WTC11 (cell line): ENCODE results near the gene POLD4. TPM values are rescaled to one million over a fixed set of nuclear protein-coding genes. Genes with fewer than 3 reads are reported as not detected.

Source experiments
- ATAC-seq: fragments of 200-7000 bp; cut with Tn5 transposase; 2 replicates; pipeline ENCODE4 v1.10.0; 2021; ENCODE audit warnings: mild to moderate bottlenecking, moderate library complexity
- CTCF ChIA-PET: fragments of 300-600 bp; sonication (Branson Sonifier 250); formaldehyde crosslinking; loops from one replicate; lab custom pipeline; 2021; ENCODE audit warnings: antibody characterized with exemption; lab: Charles Lee
- POLR2A ChIA-PET: fragments of 350-600 bp; sonication (Branson Sonifier 250); formaldehyde crosslinking; loops from one replicate; lab custom pipeline; 2021; ENCODE audit warnings: antibody characterized with exemption; lab: Charles Lee
- DNase-seq: peaks from one replicate; pipeline ENCODE4 v3.0.0; 2021; ENCODE audit warnings: low spot score
- H3K27ac Mint-ChIP-seq: 2 replicates; pipeline ENCODE4 v1.8.0; 2021; ENCODE audit warnings: mixed read lengths
- H3K27me3 Mint-ChIP-seq: 2 replicates; pipeline ENCODE4 v1.8.0; 2021; ENCODE audit warnings: low read depth, mild to moderate bottlenecking, moderate library complexity, mixed read lengths
- H3K36me3 Mint-ChIP-seq: 2 replicates; pipeline ENCODE4 v1.8.0; 2021; ENCODE audit warnings: mixed read lengths
- H3K4me1 Mint-ChIP-seq: 2 replicates; pipeline ENCODE4 v1.8.0; 2022; ENCODE audit warnings: mixed read lengths
- H3K4me3 Mint-ChIP-seq: 2 replicates; pipeline ENCODE4 v1.8.0; 2021; ENCODE audit warnings: mild to moderate bottlenecking, moderate library complexity, mixed read lengths
- H3K9me3 Mint-ChIP-seq: 2 replicates; pipeline ENCODE4 v1.8.0; 2021; ENCODE audit warnings: mixed read lengths
- FOXJ3 ChIP-seq: sonication (generic); formaldehyde crosslinking; IDR thresholded peaks from 2 replicates; pipeline ENCODE4 v1.9.0; 2021; ENCODE audit warnings: missing genetic modification reagents, mild to moderate bottlenecking, borderline replicate concordance
- NFE2L1 ChIP-seq: sonication (generic); formaldehyde crosslinking; IDR thresholded peaks from 2 replicates; pipeline ENCODE4 v1.8.1; 2023; ENCODE audit warnings: missing genetic modification reagents
- SMAD4 ChIP-seq: sonication (generic); formaldehyde crosslinking; IDR thresholded peaks from 2 replicates; pipeline ENCODE4 v1.8.0; 2022; ENCODE audit warnings: mild to moderate bottlenecking, missing genetic modification reagents
- ZNF263 ChIP-seq: sonication (generic); formaldehyde crosslinking; IDR thresholded peaks from 2 replicates; pipeline ENCODE4 v1.8.1; 2022; ENCODE audit warnings: low read depth, mild to moderate bottlenecking, moderate library complexity, missing genetic modification reagents
- ZNF317 ChIP-seq: sonication (generic); formaldehyde crosslinking; IDR thresholded peaks from 2 replicates; pipeline ENCODE4 v1.8.1; 2023; ENCODE audit warnings: low read depth, mild to moderate bottlenecking, moderate library complexity, missing genetic modification reagents, borderline replicate concordance
- ZNF416 ChIP-seq: fragments of 250-450 bp; sonication (Bioruptor Pico); IDR thresholded peaks from 2 replicates; pipeline ENCODE4 v1.9.0; 2021; ENCODE audit warnings: mild to moderate bottlenecking, inconsistent platforms
- total RNA-seq: library from RNA; stranded (reverse); gene quantifications from 3 replicates; pipeline ENCODE4 v1.2.3, GENCODE V29; 2021
- TF ChIP-seq, protein P1 (sequence below): sonication (generic); formaldehyde crosslinking; IDR thresholded peaks from 2 replicates; pipeline ENCODE4 v1.8.0; 2022; ENCODE audit warnings: missing genetic modification reagents
- TF ChIP-seq, protein P2 (sequence below): sonication (generic); formaldehyde crosslinking; IDR thresholded peaks from 2 replicates; pipeline ENCODE4 v1.8.0; 2022; ENCODE audit warnings: mild to moderate bottlenecking, missing genetic modification reagents
- TF ChIP-seq, protein P3 (sequence below): sonication (generic); formaldehyde crosslinking; IDR thresholded peaks from 2 replicates; pipeline ENCODE4 v1.8.1; 2023; ENCODE audit warnings: mild to moderate bottlenecking, missing genetic modification reagents, moderate library complexity
- TF ChIP-seq, protein P4 (sequence below): sonication (generic); formaldehyde crosslinking; IDR thresholded peaks from 2 replicates; pipeline ENCODE4 v1.8.1; 2022; ENCODE audit warnings: mild to moderate bottlenecking, missing genetic modification reagents, moderate library complexity, borderline replicate concordance

Gene POLD4
- total RNA-seq, 1 experiment from 2014 or later: 30.3 TPM

DNA sequence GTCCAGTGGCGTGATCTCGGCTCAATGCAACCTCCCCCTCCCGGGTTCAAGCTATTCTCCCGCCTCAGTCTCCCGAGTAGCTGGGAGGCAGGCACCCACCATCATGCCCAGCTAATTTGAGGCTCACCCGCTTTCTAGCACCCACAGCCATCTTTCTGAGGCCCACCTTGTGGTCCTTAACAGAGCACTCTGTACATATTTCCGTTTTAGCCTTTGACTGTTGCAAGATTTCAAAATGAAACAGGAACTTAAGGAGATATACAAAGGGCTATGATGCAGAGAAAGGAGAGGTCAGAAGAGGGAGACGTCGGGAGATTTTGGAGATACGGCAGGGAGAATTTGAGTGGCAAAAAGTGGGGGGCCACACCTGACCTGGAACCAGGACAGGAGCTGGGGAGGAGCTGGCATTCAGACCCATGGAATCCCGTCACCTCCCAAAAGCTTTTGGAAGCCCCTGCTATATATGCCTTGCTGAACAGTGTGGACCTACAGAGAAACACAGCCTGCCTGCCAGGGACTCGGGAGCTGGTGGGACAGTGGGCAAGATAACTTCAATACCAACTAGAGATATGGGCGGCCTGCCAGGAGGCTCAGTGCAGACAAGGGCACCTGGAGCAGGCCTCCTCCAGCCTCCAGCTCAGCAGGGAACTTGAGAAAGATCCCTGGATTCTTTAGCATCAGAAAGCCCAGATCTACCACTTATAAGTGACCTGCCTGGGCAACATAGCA, 28.1 kb upstream of the POLD4 start (continued):
- TF ChIP-seq, protein P1, sequence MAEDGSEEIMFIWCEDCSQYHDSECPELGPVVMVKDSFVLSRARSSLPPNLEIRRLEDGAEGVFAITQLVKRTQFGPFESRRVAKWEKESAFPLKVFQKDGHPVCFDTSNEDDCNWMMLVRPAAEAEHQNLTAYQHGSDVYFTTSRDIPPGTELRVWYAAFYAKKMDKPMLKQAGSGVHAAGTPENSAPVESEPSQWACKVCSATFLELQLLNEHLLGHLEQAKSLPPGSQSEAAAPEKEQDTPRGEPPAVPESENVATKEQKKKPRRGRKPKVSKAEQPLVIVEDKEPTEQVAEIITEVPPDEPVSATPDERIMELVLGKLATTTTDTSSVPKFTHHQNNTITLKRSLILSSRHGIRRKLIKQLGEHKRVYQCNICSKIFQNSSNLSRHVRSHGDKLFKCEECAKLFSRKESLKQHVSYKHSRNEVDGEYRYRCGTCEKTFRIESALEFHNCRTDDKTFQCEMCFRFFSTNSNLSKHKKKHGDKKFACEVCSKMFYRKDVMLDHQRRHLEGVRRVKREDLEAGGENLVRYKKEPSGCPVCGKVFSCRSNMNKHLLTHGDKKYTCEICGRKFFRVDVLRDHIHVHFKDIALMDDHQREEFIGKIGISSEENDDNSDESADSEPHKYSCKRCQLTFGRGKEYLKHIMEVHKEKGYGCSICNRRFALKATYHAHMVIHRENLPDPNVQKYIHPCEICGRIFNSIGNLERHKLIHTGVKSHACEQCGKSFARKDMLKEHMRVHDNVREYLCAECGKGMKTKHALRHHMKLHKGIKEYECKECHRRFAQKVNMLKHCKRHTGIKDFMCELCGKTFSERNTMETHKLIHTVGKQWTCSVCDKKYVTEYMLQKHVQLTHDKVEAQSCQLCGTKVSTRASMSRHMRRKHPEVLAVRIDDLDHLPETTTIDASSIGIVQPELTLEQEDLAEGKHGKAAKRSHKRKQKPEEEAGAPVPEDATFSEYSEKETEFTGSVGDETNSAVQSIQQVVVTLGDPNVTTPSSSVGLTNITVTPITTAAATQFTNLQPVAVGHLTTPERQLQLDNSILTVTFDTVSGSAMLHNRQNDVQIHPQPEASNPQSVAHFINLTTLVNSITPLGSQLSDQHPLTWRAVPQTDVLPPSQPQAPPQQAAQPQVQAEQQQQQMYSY (CRISPR knock-in tag): no peak
- TF ChIP-seq ZNF317 (no peak), NFE2L1 (CRISPR knock-in tag) (no peak), ZNF416 (no peak)
- TF ChIP-seq, all 79 proteins: peak for 0

DNA sequence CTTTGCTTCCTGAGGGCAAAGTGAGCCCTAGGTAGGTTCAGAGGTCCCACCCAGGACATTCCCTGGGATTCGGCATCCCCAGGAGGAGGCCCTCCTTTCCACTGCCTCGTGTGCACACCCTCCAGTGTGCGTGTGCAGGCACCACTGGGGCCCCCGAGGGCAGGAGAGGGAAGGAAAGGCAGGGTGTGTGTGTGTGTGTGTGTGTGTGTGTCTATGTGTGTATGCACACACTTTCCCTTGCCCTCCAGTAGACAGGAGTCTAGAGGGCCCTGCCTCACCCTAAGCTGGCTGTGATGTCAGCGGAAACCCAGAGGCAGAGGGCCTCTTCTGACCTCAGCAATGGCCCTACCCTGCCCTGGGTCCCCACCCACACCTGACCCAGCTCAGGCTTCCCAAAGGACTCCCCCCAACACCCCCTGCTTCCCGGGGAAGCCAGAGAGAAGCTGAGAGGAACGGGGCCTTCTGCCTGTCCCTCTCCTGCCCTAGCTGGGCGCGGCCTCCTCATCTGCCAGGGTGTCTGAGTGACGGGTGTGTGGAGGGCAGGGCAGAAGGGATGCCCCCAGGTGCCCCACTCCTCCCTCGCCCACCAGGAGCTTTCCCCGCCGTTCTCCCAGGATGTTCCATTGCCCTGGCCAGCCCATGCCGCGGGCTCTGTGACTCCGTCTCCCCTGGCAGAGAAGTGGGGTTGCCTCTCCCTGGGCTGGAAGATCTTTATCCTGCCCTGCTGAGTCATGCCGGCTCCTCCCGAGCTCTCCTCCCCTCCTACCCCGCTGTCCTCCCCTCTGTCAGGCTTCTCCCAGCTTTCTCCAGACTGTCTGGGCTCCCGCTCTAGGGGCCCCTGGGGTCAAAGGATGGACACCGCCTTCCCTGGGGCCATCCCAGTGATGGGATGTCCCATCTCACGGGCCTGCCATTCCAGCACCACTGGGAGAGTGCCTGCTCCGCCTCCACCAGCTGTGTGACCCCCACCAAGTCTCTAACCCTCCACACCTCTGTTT, 26.0 kb upstream of the POLD4 start:
- no peak for ATAC-seq
- H3K4me1 Mint-ChIP-seq: peaks cover 28% of the 10 kb centered on the region

More for the DNA sequence above, 26.0 kb upstream of the POLD4 start:
- ChIA-PET POLR2A (interaction anchor here (1.2 kb wide), 1 partner anchor 10 kb away, joined by 3 read pairs; no protein-coding TSS in a partner anchor), CTCF (interaction anchor here (0.9 to 25.7 kb wide), 9 partner anchors 8 to 298 kb away, joined by 3 to 842 read pairs (median 38); partner anchors contain the start of genes CLCF1, POLD4 and RAD9A)
- peaks cover 68% of the 10 kb centered on the region for H3K27me3 Mint-ChIP-seq
- TF ChIP-seq, protein P2, sequence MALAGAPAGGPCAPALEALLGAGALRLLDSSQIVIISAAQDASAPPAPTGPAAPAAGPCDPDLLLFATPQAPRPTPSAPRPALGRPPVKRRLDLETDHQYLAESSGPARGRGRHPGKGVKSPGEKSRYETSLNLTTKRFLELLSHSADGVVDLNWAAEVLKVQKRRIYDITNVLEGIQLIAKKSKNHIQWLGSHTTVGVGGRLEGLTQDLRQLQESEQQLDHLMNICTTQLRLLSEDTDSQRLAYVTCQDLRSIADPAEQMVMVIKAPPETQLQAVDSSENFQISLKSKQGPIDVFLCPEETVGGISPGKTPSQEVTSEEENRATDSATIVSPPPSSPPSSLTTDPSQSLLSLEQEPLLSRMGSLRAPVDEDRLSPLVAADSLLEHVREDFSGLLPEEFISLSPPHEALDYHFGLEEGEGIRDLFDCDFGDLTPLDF (CRISPR knock-in tag): no peak
- TF ChIP-seq, protein P1 (CRISPR knock-in tag): no peak
- TF ChIP-seq ZNF263 (CRISPR knock-in tag) (0 out of 2 replicates have a peak, but pooled peaks have one; percentile 39), FOXJ3 (no peak), SMAD4 (CRISPR knock-in tag) (no peak)
- TF ChIP-seq, protein P3, sequence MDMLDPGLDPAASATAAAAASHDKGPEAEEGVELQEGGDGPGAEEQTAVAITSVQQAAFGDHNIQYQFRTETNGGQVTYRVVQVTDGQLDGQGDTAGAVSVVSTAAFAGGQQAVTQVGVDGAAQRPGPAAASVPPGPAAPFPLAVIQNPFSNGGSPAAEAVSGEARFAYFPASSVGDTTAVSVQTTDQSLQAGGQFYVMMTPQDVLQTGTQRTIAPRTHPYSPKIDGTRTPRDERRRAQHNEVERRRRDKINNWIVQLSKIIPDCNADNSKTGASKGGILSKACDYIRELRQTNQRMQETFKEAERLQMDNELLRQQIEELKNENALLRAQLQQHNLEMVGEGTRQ (CRISPR knock-in tag): no peak
- TF ChIP-seq, protein P4, sequence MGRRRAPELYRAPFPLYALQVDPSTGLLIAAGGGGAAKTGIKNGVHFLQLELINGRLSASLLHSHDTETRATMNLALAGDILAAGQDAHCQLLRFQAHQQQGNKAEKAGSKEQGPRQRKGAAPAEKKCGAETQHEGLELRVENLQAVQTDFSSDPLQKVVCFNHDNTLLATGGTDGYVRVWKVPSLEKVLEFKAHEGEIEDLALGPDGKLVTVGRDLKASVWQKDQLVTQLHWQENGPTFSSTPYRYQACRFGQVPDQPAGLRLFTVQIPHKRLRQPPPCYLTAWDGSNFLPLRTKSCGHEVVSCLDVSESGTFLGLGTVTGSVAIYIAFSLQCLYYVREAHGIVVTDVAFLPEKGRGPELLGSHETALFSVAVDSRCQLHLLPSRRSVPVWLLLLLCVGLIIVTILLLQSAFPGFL (CRISPR knock-in tag): no peak
- no peak for DNase-seq
- no peak overlapping the region for H3K4me3 Mint-ChIP-seq
- H3K27ac Mint-ChIP-seq: no peak overlapping the region
- H3K36me3 Mint-ChIP-seq: no peaks in the 10 kb centered on the region
- H3K9me3 Mint-ChIP-seq: no peaks in the 10 kb centered on the region
